GM19043 (cell line): Measurements from ENCODE around the gene MEIOB.
"Not testable (repeated sequence)": the region's sequence is repeated elsewhere in the genome, so short reads cannot be mapped to it uniquely, and the experiment has no call there.

Experiments
- ATAC-seq: cut with Tn5 transposase; IDR thresholded peaks from one replicate; pipeline ENCODE4 v1.9.1; 2021; ENCODE audit warnings: low read depth; ENCODE audit not compliant: unreplicated experiment

Gene MEIOB

DNA sequence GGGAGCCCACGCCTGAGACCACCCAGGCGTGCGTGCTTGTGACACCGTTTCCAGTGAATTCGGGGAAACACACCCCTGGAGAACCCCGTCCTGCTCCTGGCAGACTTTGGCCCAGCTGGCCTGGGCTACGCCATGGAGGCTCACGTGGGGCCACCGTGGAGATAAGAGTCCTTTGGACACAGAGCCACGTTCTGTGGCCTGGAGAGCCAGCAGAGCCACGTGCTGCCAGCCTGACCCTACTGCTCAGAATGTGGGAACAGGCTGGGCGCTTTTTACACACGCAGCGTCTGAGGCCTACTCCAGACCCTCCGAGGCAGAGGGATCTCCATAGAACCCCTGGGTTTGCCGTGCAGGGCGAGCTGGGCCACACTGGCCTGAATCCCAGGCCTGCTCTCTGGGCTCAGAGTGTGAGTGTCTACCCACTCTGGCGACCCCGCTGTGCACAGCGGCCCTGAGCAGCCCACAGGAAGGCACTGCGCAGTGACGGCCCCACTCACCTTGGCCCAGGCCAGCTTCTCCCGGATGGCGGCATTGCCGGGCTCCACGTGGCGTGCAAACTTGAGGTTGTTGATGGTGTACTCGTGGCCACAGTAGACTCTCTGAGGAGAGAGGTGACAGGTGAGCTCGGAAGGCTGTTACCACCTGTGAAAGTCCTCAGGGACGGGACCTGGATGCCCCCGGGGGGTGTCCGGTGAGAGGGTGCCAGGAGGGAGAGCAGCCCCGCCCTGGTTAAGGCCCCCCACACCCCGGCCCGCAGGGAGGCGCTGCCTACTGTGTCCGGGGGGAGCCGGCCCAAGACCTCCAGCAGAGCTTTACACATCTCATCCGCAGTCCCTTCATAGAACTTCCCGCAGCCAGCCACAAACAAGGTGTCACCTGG is 55.3 kb downstream of the MEIOB start:
- ATAC-seq = no peak

GRCh38 chr16:1815461-1815860 is 56.5 kb downstream of the MEIOB start:
- no peak for ATAC-seq

GRCh38 chr16:1812732-1813163 is 59.2 kb downstream of the MEIOB start:
- no peak for ATAC-seq

DNA sequence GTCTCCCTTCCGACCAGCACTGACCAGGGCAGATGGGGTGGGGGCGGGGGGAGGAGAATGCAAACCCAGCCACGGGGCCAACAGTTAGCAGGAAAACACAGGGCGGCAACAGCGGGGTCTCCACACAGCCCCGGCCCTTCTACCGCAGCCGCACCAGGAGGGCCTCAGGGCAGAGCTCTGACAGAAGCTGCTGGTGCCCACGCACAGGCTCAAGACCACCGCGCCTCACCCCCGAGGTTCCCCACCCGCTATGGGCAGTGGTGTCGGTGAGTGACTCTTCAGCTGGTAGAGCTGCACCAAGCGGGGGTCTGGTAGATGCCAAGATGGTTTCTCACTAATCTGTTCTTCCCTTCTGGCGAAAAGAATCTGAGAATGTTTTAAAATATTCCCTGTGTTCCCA is 61.4 kb downstream of the MEIOB start:
- ATAC-seq = no peak

GRCh38 chr16:1810106-1810505 is 61.9 kb downstream of the MEIOB start:
- no peak for ATAC-seq

DNA sequence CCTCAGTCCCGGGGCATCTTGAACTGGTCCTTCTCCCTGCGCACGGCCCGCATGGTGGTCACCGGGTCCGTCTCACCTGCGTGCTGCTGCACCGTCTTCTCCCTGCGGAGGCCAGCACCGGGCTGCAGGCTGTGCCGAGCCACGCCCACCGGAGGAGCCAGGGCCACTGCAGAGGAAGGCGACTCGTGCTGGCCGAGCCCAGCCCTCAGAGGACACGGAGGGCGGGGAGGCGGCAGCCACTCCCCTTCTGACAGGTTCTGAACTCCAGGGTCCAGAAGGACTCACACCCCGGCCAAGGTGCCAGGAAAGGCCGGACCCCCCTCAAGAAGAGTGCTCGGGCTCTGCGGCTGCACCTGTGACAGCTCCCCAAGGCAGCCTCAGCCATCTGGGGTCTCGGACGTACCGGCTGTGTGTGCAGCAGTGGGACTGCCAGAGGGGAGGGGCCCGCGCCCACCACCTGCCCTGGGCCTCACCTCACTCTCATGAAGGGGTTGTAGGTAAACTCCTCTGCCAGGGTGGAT is 62.6 kb downstream of the MEIOB start:
- ATAC-seq = no peak

GRCh38 chr16:1808691-1809090 is 63.3 kb downstream of the MEIOB start:
- ATAC-seq = no peak

GRCh38 chr16:1807626-1808025 is 64.3 kb downstream of the MEIOB start:
- ATAC-seq = no peak

GRCh38 chr16:1800701-1801100 is 71.3 kb downstream of the MEIOB start:
- ATAC-seq = no peak

- not testable (repeated sequence) for ATAC-seq
These were observed 72.7 kb downstream of the MEIOB start for GRCh38 chr16:1799263-1799662.

DNA sequence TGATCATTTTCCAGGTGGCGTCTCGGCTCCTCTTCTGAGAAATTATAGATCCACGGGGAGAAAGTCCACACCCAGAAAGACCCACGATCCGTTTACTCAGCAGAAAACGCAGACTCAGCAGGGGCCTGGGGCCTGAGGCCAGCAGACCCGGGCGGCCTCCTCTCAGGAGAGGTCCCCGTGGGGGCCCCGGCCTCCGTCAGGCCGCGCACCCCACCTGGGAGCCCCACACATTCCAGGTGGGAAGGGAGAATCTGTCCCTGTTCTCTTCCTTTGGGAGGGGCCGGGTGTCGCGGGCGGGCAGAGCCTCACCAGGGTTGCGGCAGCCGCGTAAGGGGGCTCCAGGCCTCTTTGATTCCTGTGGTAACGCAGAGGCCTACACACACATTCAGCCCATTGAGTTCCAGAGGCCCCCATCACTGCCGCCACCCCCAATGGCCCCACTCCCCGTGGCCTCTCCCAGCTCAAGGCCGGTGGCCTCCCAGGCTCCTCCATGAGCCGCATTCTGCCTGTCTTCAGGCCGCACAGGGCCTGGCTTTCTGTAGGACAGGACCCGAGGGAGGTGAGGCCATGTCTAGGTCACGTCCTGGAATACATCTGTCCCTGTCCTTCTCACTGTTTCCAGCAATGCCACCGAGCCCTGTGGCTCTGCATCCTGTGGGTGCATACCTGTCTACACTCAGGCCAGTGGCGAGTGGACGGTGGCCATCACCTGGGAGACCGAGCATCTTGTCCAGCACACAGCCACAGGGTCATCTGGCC is 76.9 kb downstream of the MEIOB start:
- no peak for ATAC-seq

DNA sequence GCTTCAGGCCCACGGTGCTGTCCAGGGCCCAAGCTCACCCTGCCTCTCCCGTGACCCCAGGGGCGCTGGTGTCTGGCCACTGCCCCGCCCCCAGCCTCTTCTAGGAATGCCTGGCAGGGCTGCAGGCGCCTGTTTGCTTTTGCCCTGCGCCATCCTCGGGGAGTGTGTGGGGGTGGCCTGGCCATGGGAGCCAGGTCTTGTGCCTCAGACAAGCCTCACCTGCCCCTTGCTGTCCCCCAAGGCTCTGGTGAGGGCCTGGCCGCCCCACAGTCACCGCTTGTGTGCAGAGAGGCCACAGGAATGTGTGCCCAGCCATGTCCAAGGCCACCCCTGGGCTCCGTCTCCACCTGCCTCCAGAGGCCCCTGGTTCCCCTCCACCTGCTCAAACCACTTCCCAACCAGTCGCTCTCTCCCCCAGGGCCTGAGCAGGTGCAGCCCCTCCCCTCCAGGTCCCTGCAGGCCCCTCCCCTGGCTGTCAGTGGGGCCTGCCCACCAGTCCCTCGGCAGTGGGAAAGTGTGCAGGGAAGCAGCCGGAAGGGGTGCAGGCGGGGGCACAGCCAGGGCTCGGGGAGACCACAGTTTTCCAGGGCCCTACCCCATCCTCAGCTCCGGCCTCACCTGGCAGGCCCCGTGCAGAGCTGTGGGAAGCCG is 77.6 kb downstream of the MEIOB start:
- no peak for ATAC-seq

DNA sequence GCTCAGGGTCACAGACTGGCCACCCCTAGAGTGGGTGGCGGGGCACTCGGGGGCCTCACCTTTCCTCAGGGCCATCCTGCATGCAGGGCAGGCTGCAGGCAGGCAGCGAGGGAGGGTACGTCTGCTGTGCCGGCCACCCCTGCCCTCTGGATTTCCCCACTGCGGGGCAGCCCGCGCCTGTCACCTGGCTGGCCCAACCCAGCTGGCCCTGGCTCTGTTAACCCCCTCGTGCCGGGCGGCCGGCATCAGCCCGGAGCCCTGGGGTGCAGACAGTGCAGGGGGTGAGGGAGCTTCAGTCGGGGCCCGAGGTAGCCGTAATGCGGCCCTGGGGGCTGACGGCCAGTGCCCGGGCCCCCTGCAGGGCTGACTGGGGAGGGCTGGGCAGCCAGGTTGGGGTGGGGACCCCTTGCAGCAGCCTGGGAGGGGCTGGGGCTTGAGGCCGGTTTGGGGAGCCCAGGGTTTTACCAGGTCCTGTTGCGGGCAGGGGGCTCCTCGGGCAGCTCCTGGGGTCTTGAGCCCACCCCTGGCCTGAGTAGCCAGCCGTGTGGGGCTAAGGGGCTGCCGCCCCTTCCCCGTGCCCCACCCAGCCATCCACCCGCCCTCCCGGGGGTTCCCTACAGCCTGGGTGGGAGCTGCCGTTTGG is 78.3 kb downstream of the MEIOB start, which contains the start of gene IGFALS:
IGFALS (minus strand) TSS at position 128 of the 643 bp plus-strand sequence; CDS start at position 75, 53 bp downstream.
- ATAC-seq = no peak

- no peak for ATAC-seq
These were observed 79.0 kb downstream of the MEIOB start for GRCh38 chr16:1792836-1793577.

- no peak for ATAC-seq
These were observed 79.8 kb downstream of the MEIOB start for GRCh38 chr16:1791943-1792812.

GRCh38 chr16:1791256-1791942 is 80.6 kb downstream of the MEIOB start:
- ATAC-seq = no peak

- ATAC-seq = no peak
These were observed 81.2 kb downstream of the MEIOB start for GRCh38 chr16:1790611-1791255.

- no peak for ATAC-seq
These were observed 81.7 kb downstream of the MEIOB start for GRCh38 chr16:1790261-1790610.
